Caki2 (cell line): ENCODE results near the gene DDX6. TPM values are rescaled to one million over a fixed set of nuclear protein-coding genes. Genes with fewer than 3 reads are reported as not detected.
"Not testable (repeated sequence)": the region's sequence is repeated elsewhere in the genome, so short reads cannot be mapped to it uniquely, and the experiment has no call there.

Source experiments
- DNase-seq: peaks from one replicate; pipeline ENCODE4 v3.0.0-alpha.2; 2015; ENCODE audit warnings: low read depth
- in situ Hi-C: cut with HindIII; loops from 2 replicates; pipeline ENCODE4 v1.10.0; 2016; ENCODE audit warnings: low sequenced_read_pairs, low pct_unique_long_range_greater_than_20kb, mixed read lengths
- total RNA-seq: library from RNA; depleted of rRNA; stranded (reverse); fragments of >200 nt; shearing (Covaris generic); gene quantifications from 2 replicates; pipeline ENCODE4 v1.2.3, GENCODE V29; 2014; ENCODE audit warnings: low replicate concordance

The DDX6 gene
- total RNA-seq, 1 experiment from 2014 or later = 37.1 TPM

DNA sequence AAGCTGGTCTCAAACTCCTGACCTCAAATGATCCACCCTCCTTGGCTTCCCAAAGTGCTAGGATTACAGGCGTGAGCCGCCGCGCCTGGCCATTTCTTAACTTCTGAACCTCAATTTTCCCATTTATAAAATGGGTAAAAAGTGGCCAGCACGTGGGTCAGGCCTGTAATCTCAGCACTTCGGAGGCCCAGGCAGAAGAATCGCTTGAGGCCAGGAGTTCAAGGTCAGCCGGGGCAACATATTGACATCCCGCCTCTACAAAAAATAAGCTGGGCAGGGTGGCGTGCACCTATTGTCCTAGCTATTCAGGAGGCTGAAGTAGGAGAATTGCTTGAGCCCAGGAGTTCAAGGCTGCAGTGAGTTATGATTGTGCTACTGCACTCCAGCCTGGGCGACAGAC is 6.5 kb upstream of the DDX6 start:
- no peak for DNase-seq
- in situ Hi-C loops = no loop called here

DNA sequence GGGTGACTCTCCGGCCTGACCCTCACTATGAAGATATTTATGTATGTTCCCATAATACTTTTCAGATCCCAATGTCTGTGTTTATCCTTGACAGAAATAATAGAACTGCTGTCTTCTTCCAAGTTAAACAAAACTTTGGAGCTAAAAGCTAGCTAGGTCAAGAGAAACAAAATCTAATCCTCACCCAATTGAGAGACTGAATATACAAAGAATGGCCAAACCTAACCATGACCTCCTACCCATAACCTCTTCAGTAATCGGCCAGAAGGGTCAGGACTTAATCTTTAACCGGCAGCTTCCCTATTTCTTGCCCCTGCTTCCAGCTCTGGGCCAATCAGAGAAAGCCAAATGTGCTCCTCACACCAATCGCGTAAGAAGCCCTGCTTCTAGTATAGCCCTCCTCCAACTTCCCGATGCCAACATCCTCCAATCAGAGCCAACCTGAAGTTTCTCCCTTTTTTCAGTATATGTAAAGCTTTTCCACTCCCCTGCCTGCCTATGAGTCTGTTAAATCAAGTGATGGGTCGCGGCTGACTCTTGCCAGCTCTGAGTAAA is 1.7 kb upstream of the DDX6 start:
- DNase-seq = peak; percentile 91
- in situ Hi-C loops = no loop called here

DNA sequence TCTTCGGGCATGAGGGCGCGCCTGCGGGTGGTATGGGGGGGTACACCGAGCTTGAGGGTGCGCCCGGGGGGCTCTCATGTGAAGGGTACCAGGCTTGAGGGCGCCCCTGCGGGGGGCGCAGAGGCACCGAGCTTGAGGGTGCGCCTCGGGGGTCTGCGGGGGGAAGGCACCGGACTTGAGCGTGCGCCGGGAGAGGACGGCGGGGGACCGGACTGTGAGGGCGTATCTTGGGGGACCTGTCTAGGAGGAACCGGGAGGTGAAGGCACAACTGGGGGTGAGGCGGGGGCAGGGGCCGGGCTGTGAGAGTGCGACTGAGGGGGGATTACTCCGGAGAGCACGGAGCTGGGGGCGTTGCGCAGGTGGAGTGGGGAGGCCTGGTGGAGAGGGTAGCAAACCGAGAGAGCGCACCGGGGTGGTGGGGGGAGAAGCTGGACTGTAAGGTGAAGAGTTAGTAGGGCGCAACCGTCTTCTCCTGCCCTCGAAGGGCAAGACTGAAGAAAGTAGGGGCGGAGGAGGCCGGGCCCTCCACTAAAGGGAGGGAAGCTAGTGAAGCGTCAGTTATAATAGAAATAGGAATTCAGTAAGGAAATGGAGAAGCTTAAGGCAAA is 1.1 kb upstream of the DDX6 start:
- in situ Hi-C loops = no loop called here
- DNase-seq = no peak

DNA sequence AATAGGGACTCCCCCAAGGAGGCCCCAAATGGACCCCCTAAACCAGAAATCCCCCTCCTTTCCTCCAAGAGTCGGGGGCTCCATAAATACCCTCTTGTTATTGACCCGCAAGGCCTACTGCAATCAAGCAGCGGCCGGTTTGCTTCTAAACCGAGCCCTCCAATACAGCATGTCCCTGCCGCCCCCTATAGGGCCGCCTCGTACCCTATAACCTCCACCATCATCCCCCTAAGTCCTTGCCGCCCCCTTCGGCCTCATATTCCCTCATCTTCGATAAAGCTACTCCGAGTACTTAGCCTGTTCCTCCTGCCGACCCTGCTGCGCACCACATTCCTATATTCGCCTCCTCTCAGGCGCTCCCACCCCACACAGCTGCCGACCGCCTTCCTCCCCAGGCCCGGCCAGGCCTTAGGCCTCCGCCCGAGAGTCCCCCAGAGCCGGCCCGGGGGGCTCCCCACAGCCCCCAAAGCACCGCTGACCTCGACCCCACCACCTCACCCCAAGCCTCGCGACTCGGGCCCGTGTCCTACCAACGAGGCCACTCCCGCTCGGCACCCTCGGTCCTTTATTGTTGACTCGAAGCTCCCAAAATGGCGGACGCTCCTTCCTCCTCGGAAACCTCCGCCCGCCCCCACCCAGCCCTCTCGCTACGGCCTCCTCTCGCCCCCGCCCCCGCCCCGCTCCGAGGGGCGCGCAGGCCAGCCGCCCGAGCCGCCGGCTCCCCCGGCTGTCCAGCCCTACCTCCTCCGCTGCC is 430 bp downstream of the DDX6 start:
- DNase-seq = peak; percentile 62

DNA sequence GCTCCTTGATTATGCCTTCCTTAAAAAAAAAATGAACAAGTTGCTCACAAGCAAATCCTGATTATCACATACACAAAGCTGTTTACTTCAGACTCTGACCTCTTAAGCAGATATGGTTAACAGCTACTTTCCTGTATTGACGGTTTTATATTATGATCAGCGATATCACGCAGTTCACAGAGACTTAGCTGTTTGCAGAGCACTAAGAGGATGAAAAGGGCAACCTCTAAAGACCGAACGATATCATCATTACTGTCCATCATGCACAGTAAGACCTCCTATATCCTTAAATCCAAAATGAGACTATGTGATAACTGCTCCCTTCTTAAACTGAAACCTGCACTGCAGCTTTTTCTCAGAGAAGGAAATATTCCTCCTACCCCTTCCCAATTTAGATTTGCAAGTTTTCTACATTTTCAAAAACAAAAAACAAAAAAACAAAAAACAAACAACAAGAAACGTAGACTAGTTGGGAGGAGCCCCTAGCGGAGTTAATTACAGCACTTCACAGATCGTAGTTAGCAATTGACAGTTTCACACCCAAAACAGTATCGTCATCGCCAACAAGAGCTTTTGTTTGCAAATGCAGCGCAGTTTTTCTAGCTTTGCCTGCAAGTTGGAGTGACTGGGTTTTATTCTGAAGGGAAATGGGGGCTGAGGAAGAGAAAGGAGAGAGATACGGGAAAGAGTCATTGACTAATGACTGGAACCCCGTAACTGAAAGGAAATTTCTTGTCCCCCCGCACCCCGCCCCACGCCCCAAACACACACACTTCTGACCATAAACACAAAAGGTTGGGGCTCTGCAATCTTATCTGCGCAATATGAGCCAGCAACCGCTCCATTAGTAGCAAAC is 1.2 kb downstream of the DDX6 start:
- peak; percentile 33 for DNase-seq
- in situ Hi-C loops = no loop called here

More for the DNA sequence above, 430 bp downstream of the DDX6 start:
- in situ Hi-C loops = no loop called here

DNA sequence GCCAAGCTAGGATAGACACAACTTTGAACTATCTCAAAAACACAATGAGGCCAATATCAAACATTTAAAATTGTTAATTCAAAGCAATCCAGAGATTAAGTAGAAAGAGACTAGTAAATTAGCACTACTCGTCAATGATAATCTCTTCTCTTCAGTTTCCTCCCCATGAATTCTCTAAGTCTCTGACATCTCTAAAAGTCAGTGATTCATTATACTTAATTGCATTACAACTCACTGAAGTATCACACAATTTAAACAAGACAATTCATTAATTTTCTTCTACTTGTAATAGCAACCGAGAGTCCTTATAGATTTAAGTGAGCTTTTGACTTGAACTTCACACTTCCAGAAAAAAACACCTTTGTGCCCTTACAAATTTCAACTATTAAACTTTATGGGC is 4.3 kb downstream of the DDX6 start:
- in situ Hi-C loops = no loop called here
- DNase-seq = no peak

DNA sequence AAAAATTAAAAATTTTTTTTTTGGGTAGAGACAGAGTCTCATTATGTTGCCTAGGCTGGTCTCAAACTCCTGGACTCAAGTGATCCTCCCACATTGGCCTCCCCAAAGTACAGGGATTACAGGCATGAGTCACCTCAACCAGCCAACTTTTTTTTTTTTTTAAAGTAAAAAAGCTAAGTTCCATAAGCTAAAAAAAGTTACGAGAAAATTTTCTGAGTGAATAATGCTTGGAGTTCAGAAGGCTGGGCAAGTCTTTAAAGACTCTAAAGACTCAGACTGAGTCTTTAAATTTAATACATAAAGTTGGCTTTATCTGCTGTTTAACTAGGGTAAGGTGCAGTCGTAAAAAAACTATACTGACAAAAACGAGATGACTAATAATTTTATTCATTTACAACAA is 5.6 kb downstream of the DDX6 start:
- no peak for DNase-seq
- in situ Hi-C loops = no loop called here

DNA sequence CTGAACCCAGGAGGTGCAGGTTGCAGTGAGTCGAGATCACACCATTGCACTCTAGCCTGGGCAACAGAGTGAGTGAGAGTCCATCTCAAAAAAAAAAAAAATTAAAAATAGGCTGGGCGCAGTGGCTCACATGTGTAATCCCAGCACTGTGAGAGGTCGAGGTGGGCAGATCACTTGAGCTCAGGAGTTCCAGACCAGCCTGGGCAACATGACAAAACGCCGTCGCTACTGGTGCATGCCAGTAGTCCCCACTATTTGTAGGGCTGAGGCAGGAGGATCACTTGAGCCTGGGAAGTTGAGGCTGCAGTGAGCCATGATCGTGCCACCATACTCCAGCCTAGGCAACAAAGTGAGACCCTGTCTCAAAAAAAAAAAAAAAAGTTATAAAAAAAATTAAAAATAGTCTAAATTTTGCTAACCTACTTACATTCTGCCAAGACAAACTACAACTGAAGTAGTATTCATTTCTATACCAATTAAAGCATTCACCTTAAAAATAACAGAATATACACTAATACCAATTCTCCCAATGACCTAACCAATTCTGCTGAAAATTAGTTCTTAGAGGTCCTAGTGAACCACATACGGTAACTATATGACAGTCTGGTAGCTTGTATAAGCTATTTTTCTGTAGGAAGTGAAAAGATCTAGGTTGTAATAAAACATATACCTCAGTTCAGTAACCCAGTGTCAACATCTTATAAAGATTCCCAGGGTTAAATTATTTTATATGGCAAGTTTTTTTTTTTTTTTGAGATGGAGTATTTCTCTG is 7.1 kb downstream of the DDX6 start:
- no peak for DNase-seq
- in situ Hi-C loops = no loop called here

DNA sequence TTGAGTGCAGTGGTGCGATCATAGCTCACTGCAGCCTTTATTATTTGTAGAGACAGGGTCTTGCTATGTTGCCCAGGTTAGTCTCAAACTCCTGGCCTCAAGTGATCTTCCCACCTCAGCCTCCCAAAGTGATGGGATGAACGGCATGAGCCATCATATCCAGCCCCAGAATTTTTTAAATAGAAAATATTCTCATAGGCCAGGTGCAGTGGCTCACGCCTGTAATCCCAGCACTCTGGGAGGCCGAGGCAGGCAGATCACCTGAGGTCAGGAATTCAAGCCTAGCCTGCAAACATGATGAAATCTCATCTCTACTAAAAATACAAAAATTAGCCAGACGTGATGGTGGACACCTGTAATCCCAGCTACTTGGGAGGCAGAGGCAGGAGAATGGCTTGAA is 7.6 kb downstream of the DDX6 start:
- in situ Hi-C loops = not testable (repeated sequence)

DNA sequence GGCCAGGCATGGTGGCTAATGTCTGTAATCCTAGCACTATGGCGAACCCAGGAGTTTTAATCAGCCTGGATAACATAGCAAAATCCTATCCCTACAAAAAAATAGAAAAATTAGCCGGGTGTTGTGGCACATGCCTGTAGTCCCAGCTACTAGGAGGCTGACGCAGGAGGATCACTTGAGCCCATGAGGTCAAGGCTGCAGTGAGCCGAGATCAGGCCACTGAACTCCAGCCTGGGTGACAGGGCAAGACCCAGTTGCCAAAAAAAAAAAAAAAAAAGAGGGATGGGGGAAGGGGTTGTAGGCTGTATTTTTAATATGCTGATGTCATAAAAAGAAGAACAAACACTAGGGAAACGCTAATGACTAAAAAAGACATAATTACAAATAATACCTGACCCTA is 12.1 kb downstream of the DDX6 start:
- in situ Hi-C loops = no loop called here

More for the DNA sequence above, 7.6 kb downstream of the DDX6 start:
- not testable (repeated sequence) for DNase-seq

DNA sequence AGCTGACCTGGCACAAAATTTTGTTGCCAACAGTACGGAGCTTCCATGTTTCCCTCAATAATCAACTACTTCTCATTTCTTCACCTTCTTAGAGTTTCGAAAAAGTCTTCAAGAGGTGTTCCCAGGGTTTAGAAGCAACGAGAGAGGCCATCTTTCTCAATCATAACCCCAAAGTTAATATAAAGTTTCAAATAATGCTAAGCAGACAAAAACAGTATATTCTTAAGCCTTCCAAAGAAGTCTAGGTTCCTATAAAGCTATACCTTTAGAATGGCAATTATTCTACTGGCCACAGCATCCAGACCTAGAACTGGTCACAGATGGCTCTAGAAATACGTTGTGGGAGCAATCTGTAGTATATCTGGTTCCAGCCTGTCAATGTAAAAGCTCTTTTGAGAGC is 16.9 kb downstream of the DDX6 start:
- in situ Hi-C loops = no loop called here
- DNase-seq = no peak

More for the DNA sequence above, 12.1 kb downstream of the DDX6 start:
- no peak for DNase-seq

DNA sequence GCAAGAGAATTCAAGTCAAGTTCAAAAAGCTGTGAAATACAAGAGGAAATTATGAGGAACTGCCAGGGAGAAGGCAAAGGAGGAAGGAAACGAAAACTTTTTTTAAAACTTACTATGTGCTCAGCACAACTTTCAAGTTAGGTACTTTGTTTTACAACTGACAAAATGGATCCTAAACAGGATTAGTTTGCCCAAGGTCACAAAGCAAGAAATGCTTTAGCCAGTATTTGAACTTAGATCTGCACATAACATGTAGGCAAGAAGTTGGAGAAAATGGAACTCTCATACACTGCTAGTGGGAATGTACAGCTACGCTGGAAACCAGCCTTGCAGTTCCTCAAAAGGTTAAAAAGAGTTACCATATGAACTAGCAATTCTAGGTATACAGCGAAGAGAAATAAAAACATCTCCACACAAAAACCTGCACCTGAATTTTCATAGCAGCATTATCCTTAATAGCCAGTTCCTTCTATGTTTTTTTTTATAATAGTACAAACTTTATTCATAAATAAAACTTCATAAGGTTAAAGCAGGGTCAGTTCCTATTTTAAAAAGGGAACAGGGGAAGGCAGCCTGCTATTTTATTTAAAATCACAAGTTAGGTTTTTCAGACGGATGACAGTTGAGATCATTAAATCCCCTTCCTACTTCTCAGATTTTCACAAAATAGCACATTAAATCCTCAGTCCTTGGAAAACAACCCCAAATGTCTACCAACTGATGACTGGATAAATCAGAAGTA is 19.2 kb downstream of the DDX6 start:
- in situ Hi-C loops = no loop called here
- no peak for DNase-seq

DNA sequence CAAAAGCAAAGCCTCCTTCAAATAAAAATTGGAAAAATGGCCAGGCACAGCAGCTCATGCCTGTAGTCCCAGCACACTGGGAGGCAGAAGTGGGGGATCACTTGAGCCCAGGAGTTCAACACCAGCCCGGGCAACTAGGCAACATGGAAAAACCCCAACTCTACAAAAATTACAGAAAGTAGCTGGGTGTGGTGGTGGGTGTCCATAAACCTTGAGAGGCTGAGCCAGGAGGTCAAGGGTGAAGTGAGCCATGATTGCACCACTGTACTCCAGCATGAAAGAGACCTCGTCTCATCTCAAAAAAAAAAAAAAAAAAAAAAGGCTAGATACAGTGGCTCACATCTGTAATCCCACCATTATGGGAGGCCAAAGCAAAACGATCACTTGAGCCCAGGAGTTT is 22.3 kb downstream of the DDX6 start:
- in situ Hi-C loops = no loop called here
- no peak for DNase-seq

DNA sequence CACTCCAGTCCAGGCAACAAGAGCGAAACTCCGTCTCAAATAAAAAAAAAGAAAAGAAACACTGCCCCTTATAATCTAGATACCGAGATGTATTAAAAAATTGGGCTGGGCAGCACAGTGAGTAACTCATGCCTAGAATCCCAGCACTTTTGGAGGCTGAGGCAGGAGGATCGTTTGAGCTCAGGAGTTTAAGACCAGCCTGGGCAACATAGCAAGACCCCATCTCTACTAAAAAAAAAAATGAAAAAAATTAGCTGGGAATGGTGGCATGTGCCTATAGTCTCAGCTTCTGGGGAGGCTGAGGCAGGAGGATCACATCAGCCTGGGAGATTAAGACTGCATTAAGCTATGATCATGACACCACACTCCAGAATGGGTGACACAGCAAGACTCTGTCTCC is 24.9 kb downstream of the DDX6 start:
- in situ Hi-C loops = no loop called here
- no peak for DNase-seq

DNA sequence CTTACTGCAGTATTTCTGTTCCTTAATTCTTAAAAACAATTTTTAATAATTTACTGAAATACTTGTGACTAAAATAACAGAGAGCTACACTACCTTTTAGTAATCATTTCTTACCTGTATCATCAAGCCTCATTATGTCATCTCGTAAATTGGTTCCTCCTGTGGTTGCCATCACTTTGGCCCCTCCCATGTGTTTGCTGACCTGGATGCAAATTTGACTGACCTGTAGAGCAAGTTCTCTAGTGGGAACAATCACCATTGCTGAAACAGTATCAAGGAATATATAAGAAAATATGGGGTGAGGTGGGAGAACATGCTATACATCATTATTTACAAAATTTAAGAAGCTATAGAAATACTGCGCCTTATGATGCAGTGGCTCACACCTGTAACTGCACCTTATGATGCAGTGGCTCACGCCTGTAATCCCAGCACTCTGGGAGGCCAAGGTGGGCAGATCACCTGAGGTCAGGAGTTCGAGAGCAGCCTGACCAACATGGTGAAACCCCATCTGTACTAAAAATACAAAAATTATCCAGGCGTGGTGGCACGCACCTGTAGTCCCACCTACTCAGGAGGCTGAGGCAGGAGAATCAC is 25.8 kb downstream of the DDX6 start:
- DNase-seq, in situ Hi-C loops: not testable (repeated sequence)

DNA sequence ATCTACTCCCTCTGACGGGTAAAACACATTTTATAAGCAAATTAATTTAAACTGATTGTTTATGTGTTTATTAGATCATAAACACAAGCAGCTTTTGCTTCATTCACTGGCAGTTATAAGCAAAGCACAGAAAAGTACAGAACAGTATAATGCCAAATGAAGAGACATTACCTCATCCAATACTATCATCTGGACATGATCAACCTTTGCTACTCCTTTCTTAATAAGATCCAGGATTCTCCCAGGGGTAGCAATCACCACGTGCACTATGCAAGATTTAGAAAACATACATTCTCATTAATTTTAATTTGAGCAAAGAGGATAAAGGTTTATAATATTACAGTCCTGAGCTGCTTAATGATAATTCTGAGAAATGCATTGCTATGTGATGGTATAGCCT is 27.9 kb downstream of the DDX6 start:
- no peak for DNase-seq
- in situ Hi-C loops = no loop called here

DNA sequence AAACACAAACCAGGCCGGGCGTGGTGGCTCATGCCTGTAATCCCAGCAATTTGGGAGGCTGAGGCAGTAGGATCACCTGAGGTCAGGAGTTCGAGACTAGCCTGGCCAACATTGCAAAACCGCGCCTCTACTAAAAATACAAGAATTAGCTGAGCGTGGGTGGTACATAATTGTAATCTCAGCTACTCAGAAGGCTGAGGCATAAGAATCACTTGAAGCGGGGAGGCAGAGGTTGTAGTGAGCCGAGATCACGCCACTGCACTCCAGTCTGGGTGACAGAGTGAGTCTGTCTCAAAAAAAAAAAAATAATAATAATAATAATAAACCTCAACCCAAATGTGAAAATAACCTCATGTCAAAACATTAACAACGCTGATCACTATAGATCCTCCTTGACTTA is 29.0 kb downstream of the DDX6 start:
- DNase-seq, in situ Hi-C loops: not testable (repeated sequence)
